GM20000 (cell line): ENCODE measurements around the gene NOS1AP.

Experiments used
- DNase-seq: peaks from one replicate; pipeline ENCODE4 v3.0.0; 2012; ENCODE audit warnings: low spot score
- CTCF ChIP-seq: IDR thresholded peaks from 2 replicates; pipeline ENCODE4 v1.5.1; 2012; ENCODE audit warnings: mild to moderate bottlenecking, control low read depth; ENCODE audit errors: extremely low read depth, missing control alignments

NOS1AP gene

GRCh38 chr1:162070094-162070748, 730 bp downstream of the NOS1AP start:
- TF ChIP-seq CTCF: no peak
- no peak for DNase-seq

- DNase-seq: no peak
- TF ChIP-seq CTCF: no peak
Measured at GRCh38 chr1:162070825-162071224, 1.3 kb downstream of the NOS1AP start.

- no peak for TF ChIP-seq CTCF
- no peak for DNase-seq
Measured at GRCh38 chr1:162072740-162073139, 3.2 kb downstream of the NOS1AP start.

GRCh38 chr1:162074276-162075005, 5.0 kb downstream of the NOS1AP start:
- TF ChIP-seq CTCF: no peak
- no peak for DNase-seq

GRCh38 chr1:162075862-162076261, 6.4 kb downstream of the NOS1AP start:
- DNase-seq: no peak
- TF ChIP-seq CTCF: no peak

GRCh38 chr1:162077648-162078299, 8.3 kb downstream of the NOS1AP start:
- no peak for DNase-seq
- TF ChIP-seq CTCF: no peak

- no peak for DNase-seq
- TF ChIP-seq CTCF: no peak
Measured at GRCh38 chr1:162079030-162079429, 9.5 kb downstream of the NOS1AP start.
